DMS114 treated with DMSO at 0.1 percent for 48 hours (cell line): ENCODE measurements around the gene TGM6.

ENCODE experiments used
- DNase-seq: peaks from one replicate; lab custom pipeline; 2025; ENCODE audit not compliant: unreplicated experiment; lab: John Stamatoyannopoulos, UW

TGM6 gene

GRCh38 chr20:2363587-2363986 lies 17.1 kb upstream of the TGM6 start:
- DNase-seq, result no peak

- no peak for DNase-seq
These were observed 16.7 kb upstream of the TGM6 start for GRCh38 chr20:2364044-2364443.

DNA sequence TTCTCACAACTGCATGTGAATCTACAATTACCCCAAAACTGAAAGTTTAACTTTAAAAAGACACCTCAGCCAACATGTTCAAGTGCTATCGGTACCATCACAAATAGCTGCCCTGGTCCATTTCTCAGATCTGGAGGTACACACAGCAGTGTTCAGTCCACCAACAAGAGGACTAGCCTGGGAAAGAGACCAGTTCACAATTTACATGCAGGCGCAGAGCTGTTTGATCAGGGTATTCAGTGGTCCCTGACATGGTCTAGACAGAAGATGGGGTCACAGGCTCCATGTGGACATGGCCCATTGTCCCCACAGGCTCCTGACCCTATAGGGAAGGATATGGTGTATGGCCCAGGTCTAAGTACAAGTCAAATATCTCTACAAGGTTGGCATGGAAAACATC lies 15.6 kb upstream of the TGM6 start:
- no peak for DNase-seq

GRCh38 chr20:2365666-2366065 lies 15.0 kb upstream of the TGM6 start:
- no peak for DNase-seq

DNA sequence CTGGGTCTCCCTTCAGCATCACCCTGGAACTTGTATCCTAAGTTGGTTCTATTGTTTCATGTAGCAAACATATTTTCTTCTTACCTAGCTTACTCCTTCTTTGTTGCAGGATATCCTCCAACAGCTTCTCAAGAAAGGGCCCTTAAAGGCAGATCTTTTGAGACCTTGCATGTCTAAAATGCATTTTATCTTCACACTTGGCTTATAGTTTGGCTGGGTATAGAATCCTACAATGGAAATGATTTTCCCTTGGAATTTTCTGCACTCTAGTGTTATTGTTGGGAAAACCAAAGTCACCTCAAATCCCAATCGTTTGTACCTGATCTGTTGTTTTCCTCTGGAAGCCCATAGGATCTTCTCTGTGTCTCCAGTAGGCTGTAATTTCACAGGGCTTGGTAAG lies 12.1 kb upstream of the TGM6 start:
- DNase-seq, result no peak

DNA sequence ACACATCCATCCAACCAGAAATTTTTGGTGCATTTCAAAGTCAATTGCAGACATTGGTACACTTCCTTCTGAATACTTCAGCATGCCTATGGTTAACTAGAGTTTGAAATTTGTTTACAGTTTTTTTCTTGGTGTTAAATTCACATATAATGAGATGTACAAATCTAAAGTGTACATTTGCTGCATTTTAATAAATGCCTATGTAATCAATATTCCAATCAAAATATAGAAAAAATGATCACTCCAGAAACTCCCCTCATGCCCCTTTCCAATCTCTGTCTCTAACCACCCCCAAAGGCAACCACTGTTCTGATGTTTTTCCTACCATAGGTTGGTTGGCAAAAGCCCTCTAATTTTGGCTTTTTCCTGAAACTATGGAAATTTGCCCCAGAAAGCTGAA lies 7.6 kb upstream of the TGM6 start:
- DNase-seq, result no peak

GRCh38 chr20:2374346-2375125 lies 6.2 kb upstream of the TGM6 start:
- DNase-seq, result no peak

DNA sequence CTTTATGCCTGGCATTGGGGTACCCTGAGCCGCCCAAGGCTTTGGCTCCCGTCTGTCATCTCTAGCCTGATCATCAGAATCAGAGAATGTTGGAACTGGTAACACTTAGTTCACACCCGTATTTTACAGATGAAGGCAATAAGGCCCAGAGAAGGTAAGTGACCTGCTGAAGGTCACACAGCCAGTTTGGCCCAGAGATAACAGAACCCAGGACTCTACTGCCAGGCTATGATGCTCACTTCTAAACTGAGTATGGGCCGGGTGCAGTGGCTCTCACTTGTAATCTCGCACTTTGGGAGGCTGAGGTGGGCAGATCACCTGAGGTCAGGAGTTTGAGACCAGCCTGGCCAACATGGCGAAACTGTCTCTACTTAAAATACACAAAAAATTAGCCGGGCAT lies 1.8 kb upstream of the TGM6 start:
- no peak for DNase-seq

- no peak for DNase-seq
These were observed 1.0 kb upstream of the TGM6 start for GRCh38 chr20:2379511-2380229.

DNA sequence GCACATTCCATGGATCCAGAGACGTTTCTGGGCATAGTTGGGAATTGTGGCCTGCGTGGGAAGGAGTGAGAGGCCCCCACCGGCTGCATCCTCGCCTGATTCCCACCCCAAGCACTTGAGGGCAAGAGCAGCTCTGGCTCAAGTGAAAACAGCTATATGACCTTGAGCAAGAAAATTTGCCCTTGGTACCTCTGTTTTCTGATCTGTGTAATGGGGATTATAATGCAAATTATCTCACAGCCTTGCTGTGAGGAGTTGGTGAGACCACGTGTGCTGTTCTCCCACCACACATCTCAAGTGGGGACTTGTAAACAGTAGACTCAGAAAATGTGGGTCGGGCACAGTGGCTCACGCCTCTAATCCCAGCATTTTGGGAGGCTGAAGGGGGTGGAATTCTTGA lies 602 bp downstream of the TGM6 start:
- DNase-seq, result no peak

- no peak for DNase-seq
These were observed 2.1 kb downstream of the TGM6 start for GRCh38 chr20:2382833-2383232.

- no peak for DNase-seq
These were observed 4.3 kb downstream of the TGM6 start for GRCh38 chr20:2385026-2385425.

DNA sequence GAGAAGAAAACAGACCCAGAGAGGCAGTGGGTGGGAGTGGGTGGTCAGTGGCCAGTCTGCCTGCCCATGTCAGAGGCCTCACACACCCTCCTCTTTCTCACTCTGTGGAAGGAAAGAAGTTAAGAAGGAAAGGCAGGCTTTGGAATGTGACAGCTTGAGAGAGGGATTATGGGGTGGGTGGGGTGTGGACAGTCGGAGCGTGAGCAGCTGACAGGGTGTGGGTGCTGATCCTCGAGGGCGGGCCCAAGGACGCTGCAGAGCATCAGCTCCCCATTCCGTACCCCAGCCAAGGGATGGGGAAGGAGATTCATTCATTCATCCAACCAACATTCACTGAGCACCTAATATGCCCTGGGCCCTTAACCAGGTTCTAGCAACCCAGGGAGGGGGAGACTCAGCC lies 4.8 kb downstream of the TGM6 start:
- no peak for DNase-seq

DNA sequence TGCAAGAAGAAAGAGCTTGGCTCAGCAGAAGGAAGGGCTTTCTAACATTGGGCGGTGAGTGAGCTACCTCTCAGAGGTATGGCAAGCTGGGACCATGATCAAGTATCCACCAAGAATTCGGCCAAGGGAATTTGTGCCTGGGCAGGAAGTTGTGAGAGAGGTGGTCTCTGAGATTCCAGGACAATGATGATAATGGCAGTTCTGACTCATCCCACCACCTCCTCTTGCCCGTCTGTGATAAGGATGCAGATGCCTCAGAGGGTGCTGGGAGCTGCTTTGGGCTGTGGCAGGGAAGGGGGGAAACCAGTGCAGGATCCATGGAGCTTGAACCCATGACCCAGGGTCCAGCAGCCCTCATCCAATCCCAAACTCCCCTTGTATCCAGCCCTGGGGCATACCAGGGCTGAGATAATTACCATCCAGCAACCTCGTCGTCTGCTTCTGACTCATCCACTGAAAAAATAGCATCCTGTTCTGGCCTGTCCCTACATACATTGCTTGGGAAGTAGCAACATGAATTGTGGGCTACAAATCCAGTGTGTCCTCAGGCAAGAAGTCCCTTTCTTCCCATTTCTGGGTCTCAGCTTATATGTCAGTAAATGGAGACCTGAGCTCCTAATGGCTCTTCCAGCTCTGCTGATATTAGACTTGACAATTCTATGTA lies 5.9 kb downstream of the TGM6 start:
- no peak for DNase-seq

- DNase-seq, result no peak
These were observed 6.5 kb downstream of the TGM6 start for GRCh38 chr20:2387180-2387577.

DNA sequence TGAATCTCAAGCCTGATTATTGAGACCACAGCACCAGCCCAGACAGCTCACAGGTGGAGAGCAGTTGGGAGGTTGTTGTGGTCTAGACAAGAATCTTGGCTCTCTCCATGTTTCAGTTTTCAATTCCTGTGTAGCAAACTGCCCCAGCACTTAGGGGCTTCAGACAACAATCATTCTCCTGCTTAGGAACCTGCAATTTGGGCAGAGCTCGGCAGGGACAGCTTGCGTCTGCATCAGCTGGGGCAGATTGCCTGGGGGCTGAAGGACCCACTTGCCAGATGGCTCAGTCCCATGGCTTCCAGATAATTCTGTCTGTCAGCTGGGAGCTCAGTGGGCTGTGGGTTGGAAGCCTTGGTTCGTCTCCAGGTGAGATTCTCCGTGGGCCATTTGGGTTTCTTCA lies 6.9 kb downstream of the TGM6 start:
- DNase-seq, result no peak

GRCh38 chr20:2390951-2391675 lies 10.4 kb downstream of the TGM6 start:
- DNase-seq, result no peak

DNA sequence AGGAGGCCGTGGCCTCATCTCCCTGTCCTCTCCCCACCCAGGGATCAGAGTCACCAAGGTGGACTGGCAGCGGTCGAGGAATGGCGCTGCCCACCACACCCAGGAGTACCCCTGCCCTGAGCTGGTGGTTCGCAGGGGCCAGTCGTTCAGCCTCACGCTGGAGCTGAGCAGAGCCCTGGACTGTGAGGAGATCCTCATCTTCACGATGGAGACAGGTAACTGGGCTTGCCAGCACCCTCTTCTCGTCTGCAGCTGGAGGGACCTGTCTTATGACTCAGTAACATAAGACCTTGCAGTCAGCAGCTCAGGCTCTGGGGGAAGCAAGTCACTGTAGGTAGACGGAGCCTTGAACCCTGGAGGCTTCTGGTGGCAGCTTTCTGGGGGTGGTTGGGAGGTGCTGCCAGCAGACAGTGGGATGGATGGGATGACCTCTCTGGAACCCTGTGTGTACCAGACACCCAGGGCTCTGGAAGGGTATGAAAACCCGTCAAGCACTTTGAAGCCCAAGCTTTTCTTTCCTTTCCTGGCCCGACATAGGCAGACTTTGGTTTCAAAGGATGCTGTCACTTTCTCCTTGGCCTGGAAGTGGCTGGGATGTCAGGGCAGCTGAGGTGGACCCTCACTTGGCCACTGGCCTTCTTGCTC lies 13.8 kb downstream of the TGM6 start:
- DNase-seq, result no peak

- DNase-seq, result no peak
These were observed 14.4 kb downstream of the TGM6 start for GRCh38 chr20:2395136-2395535.

GRCh38 chr20:2396241-2396814 lies 15.6 kb downstream of the TGM6 start:
- DNase-seq, result no peak

GRCh38 chr20:2397091-2397490 lies 16.4 kb downstream of the TGM6 start:
- no peak for DNase-seq
